Neutrophil (primary cell): ENCODE measurements around the gene CDC42BPG.

Experiments
- H3K27ac ChIP-seq: fragments of 200-600 bp; sonication (generic); 2 replicates; pipeline ENCODE4 v1.5.1; 2016; ENCODE audit warnings: mild to moderate bottlenecking, moderate library complexity
- H3K27me3 ChIP-seq: fragments of 200-600 bp; sonication (generic); 2 replicates; pipeline ENCODE4 v1.6.0; 2016; ENCODE audit warnings: mild to moderate bottlenecking
- H3K36me3 ChIP-seq: fragments of 200-600 bp; sonication (generic); 2 replicates; pipeline ENCODE4 v1.5.1; 2017
- H3K4me1 ChIP-seq, 2 experiments: fragments of 200-600 bp in 1 of 2; sonication (generic) in 1 of 2; 1 replicate in 1 of 2; 2 replicates in 1 of 2; pipeline versions ENCODE4 v1.5.1 to v1.6.1; 2013 to 2016; ENCODE audit warnings: low read depth in 1 of 2, low read length in 1 of 2, mild to moderate bottlenecking in 1 of 2, moderate library complexity in 1 of 2; ENCODE audit not compliant: control insufficient read depth in 1 of 2, insufficient read depth in 1 of 2
- H3K4me3 ChIP-seq, 2 experiments: fragments of 200-600 bp in 1 of 2; sonication (generic) in 1 of 2; 1 replicate in 1 of 2; 2 replicates in 1 of 2; pipeline ENCODE4 v1.5.1; 2013 to 2016; ENCODE audit warnings: low read depth in 1 of 2, low read length in 1 of 2, mild to moderate bottlenecking in 1 of 2, moderate library complexity in 1 of 2
- H3K9me3 ChIP-seq: fragments of 200-600 bp; sonication (generic); 2 replicates; pipeline ENCODE4 v1.5.1; 2016
- CTCF ChIP-seq: fragments of 200-600 bp; sonication (generic); IDR thresholded peaks from 2 replicates; pipeline ENCODE4 v1.5.1; 2016; ENCODE audit warnings: antibody characterized with exemption

The CDC42BPG gene

GRCh38 chr11:64799256-64799622, 45.2 kb downstream of the CDC42BPG start:
- Histone ChIP-seq H3K36me3 (peaks cover 65% of the 10 kb centered on the region), H3K27me3 (no peaks in the 10 kb centered on the region), H3K27ac (peak overlapping the region; percentile 88), H3K9me3 (no peaks in the 10 kb centered on the region), H3K4me1 (peaks cover 43 to 52% of the 10 kb centered on the region in 2 experiments), H3K4me3 (no peak overlapping the region)
- TF ChIP-seq CTCF, result no peak

GRCh38 chr11:64796757-64797541, 47.5 kb downstream of the CDC42BPG start:
- no peak overlapping the region for H3K4me3 ChIP-seq
- peaks cover 86% of the 10 kb centered on the region for H3K36me3 ChIP-seq
- H3K4me1 ChIP-seq, result peaks cover 26 to 38% of the 10 kb centered on the region in 2 experiments
- no peak for TF ChIP-seq CTCF
- no peaks in the 10 kb centered on the region for H3K27me3 ChIP-seq
- H3K9me3 ChIP-seq, result no peaks in the 10 kb centered on the region
- peak overlapping the region; percentile 2 for H3K27ac ChIP-seq

- Histone ChIP-seq H3K9me3 (no peaks in the 10 kb centered on the region), H3K36me3 (peaks cover 92% of the 10 kb centered on the region), H3K27ac (peak overlapping the region; percentile 2), H3K27me3 (no peaks in the 10 kb centered on the region), H3K4me1 (peaks cover 19 to 30% of the 10 kb centered on the region in 2 experiments), H3K4me3 (no peak overlapping the region)
- TF ChIP-seq CTCF, result no peak
Observed at GRCh38 chr11:64796047-64796756, 48.3 kb downstream of the CDC42BPG start.

GRCh38 chr11:64794526-64794925, 49.9 kb downstream of the CDC42BPG start:
- Histone ChIP-seq H3K36me3 (peaks cover 92% of the 10 kb centered on the region), H3K4me1 (peaks cover 8 to 15% of the 10 kb centered on the region in 2 experiments), H3K4me3 (no peak overlapping the region), H3K27ac (no peak overlapping the region), H3K27me3 (no peaks in the 10 kb centered on the region), H3K9me3 (no peaks in the 10 kb centered on the region)
- no peak for TF ChIP-seq CTCF

GRCh38 chr11:64793271-64794160, 50.9 kb downstream of the CDC42BPG start:
- H3K27me3 ChIP-seq, result no peaks in the 10 kb centered on the region
- H3K4me3 ChIP-seq, result no peak overlapping the region
- peaks cover 92% of the 10 kb centered on the region for H3K36me3 ChIP-seq

More at GRCh38 chr11:64793271-64794160, 50.9 kb downstream of the CDC42BPG start:
- Histone ChIP-seq H3K9me3 (no peaks in the 10 kb centered on the region), H3K27ac (no peak overlapping the region), H3K4me1 (peaks cover 8 to 15% of the 10 kb centered on the region in 2 experiments)
- TF ChIP-seq CTCF, result no peak
